NCI-H2107 treated with DMSO at 0.1 percent for 48 hours (cell line): ENCODE results near the gene TMEM91.
"Not testable (repeated sequence)": the region's sequence is repeated elsewhere in the genome, so short reads cannot be mapped to it uniquely, and the experiment has no call there.

Experiments used
- DNase-seq: peaks from one replicate; lab custom pipeline; 2025; ENCODE audit not compliant: unreplicated experiment; lab: John Stamatoyannopoulos, UW

The TMEM91 gene

DNA sequence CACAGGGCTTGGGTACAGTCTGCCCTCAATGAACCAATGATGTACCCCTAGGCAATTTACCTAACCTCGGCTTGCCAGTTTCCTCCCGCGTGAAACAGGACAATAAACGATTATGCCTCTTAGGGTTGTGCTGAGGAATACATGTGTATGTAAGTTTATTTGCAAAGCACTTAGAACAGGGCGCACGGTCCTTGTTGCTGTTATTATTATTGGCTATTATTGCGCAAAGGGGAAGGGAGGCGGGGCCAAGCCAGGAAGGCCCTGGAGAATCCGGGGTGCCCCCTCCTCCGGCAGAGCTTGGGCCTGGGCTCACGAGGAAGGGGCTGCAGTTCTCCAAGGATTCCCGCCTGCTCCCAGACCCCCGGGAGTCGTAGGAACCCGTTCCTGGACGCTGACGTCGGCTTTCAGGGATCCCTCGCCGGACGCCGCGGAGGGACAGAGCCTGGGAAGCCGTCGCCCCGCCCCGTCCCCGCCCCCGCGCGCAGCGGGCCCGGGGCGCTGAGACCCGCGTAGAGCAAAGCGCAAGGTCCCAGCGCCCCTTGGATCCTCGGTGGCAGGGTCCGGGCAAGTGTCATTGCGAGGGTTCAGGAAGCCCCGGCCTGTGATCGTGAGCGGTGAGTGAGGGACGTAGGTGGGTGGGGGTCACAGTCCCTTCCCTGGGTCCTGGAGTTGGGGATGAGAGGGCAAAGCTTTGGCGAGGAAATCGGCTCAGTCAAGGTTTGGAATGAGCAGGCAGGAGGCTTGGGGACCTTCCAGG is at the start of gene TMEM91:
Gene TMEM91 (plus strand): TSS at position 293 of the 757 bp plus-strand sequence. CDS start 1,777 bp downstream, outside the sequence.
- DNase-seq, result no peak

DNA sequence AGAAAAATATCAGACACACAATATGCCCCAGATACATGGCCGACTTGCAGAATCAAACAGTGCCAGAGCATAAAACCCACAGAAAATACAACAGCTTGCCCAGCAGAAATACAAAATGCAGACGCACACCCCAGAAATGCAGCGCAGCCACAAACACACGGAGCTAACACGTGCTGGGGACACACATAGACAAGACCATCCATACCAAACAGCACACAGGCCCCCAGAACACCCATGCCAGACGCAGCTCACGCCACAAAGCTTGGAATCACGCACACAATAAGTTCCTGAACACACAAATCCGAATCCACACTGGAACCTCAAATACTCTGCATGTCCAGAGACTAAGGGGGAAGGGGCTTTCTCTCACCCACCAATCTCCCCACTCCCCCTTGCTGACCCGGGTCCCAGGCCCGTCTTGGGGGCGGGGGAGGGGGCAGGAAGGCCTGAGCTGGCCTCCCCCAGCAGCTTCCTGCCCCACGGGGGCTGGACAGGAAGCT is 49.2 kb upstream of the TMEM91 start:
- no peak for DNase-seq

DNA sequence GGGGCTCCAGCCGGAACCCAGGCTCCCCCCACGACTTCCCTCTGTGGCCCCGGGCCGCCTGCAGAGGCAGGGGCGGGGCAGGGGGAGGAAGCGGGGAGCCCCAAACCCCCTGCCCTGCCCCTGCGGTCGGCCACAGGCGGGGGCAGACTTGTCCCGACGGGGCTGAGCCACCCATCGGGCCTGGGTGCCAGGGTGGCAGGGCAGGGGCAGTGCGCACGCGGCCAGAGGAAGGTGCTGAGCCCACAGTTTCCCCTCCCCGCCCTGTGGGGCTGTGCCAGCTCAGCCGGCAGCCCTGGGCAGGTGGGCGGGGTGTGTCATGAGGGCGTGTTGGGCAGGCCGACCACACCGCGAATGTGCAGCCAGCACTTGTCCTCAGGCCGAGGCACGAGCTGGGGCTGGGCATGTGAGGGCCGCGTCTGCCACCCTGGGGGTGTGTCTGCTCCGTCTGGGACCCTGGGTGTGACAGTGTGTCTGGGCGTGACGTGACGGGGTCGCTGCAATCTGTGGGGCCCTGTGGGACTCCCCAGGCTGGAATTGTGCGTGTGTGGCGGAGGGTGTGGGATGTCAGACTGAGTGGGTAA is 48.7 kb upstream of the TMEM91 start:
- DNase-seq, result no peak

DNA sequence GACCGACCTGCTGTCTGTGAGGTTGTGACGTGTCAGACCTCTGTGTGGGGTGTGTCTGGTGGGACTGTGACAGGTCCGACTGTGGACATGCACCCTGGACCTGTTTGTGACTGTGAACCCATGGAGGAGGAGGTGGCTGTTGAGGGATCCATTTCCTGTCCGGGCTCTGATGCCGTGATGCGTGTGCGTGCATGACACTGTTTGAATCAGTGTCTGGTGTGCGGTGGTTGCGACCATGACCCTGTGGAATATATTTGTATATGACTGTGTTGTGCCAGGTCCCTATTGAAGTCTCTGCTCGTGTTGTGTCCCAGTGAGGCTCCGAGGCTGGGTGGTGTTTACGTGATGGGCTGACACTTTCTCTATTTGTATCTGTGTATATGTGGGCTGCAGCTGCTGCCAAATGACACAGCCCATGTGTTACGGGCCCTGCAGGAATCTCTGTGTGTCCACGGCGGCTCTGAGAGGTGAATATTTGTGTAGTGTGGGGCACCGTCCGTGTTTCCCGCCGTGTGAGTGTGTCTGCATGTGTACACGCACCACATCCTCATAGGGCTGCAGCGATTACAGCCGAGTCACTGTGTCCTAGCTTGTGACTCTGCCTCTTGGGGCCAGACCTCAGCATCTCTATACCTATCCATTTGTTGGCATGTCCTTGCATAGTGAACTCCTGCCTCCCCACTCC is 48.0 kb upstream of the TMEM91 start:
- no peak for DNase-seq

DNA sequence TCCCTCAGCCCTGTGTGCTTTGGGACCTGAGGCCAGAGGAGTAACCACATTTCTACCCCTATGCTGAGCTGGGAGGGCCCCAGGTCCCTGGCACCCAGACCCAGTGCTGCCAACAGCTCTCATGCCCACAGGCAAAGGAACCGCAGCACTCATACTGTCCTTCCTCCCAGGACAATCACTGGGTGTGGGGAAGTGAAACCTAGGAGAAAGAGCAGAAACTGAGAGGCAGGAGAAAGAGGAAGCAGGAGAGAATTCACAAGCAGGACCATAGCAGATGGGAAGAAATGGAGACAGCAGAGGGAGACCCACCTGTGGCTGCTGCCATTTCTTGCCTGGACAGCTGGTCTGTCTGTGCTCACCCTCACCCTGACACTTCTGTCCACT is 47.5 kb upstream of the TMEM91 start:
- no peak for DNase-seq

DNA sequence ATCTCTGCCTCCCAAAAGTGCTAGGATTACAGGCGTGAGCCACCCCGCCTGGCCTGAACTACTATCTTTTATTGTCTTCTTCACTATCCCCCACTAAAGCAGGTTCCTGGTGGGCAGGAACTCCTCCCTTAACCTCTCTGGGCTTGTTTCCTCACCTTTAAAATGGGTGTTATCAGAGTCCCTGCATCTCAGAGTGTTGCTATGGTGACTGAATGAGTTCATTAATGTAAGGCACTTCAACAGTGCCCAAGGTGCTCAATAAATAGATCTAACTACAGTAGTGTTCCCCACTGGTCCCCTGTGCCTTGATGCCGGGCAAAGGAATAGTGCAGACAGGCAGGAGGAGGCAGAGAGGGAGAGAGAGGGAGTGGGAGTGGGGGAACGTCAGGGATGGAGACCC is 45.9 kb upstream of the TMEM91 start:
- no peak for DNase-seq

DNA sequence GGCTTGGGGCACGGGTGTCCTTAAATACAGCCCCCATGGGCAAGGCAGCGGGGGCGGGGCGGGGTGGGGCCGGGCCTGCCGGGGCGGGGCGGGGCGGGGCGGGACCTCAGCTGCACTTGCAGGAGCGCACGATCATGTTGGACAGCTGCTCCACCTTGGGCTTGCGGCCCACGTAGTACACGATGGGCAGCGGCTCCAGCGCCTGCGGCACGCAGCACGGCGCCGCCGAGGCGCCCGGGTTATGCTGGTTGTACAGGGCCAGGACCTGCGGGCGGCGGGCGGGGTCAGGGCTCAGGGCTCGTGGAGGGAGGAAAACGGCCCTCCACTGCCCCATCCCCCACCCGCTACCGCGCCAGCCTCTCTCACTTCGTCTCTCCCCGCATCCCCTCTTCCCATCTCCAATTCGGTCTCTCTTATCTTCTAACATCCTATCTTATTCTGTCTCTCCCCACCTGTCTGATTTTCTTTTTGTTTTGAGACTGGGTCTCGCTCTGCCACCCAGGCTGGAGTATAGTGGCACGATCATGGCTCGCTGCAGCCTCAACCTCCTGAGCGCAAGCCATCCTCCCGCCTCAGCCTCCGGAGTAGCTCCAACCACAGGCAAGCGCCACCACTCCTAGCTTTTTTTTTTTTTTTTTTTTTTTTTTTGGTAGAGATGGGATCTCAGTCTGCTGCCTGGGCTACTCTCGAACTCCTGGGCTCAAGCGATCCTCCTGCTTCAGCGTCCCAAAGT is 45.2 kb upstream of the TMEM91 start:
- DNase-seq, result no peak

DNA sequence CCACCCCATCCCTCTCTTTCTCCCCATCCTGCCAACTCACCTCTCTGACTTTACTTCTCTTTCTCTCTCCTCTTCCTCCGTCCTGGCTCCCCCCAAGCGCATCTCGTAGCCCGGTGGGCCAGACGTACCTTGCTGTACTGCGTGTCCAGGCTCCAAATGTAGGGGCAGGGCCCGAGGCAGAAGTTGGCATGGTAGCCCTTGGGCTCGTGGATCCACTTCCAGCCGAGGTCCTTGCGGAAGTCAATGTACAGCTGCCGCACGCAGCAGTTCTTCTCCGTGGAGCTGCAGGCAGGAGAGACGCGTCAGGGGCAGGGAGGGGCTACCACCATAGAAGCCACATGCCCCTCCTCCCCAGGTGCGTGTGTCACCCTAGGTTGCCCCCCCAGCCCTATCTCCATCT is 44.3 kb upstream of the TMEM91 start:
- no peak for DNase-seq

DNA sequence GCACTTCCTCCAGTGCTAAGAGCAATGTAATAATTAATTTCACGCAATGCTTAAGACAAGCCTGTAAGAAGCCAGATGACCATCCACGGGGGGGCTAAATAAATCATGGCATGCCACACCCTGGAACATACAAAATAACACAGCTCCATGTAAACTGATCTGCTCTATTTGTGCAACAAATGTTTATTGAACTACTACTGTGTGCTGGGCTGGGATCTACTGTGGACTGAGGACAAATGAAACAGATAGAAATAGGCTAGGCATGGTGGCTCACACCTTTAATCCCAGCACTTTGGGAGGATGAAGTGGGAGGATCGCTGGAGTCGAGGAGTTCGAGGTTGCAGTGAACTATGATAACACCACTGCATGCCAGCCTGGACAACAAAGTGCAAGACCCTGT is 43.9 kb upstream of the TMEM91 start:
- DNase-seq, result no peak

DNA sequence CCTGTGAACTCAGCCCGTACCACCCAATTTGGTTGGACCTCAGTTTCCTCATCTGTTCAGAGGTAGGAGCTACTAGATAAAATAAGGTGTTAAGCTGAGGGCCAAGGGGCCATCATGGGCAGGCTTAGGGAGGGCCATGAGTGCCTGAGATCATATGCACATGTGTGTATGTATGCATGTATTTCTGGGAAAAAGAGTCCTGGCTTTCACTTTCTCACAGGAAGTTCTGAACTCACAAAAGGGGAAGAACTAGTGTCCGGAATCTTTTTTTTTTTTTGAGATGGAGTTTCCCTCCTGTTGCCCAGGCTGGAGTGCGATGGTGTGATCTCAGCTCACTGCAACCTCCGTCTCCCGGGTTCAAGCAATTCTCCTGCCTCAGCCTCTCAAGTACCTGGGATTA is 41.5 kb upstream of the TMEM91 start:
- no peak for DNase-seq

DNA sequence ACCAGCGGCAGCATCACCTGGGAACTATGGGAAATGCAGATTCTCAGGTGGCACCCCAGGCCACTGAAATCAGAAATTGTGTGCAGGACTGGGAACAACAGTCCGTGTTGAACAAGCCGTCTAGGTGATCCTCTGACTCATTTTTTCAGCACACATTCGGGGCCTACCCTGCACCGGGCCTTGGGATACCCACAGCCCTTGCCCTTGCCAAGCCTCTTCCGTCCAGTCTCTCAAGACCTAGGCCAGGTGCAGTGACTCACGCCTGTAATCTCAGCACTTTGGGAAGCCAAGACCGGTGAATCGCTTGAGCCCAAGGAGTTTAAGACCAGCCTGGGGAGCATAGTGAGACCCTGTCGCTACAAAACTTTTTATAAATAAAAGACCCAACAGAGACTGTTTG is 40.9 kb upstream of the TMEM91 start:
- no peak for DNase-seq

DNA sequence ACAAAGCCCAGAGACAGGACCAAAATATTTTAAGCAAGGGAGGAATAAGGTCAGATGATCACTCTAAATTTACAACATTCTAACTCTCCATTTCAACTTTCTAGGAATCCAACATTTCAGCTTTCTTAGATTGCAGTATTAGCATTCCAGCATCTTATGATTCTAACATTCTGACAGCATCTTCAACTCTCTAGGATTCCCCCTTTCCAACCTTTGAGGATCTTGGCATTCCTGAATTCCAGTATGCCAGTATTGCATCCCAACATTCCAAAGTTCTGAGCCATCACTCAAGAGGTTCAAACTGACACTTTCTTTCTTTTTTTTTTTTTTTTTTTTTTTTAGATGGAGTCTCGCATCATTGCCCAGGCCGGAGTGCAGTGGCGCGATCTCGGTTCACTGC is 36.4 kb upstream of the TMEM91 start:
- no peak for DNase-seq

DNA sequence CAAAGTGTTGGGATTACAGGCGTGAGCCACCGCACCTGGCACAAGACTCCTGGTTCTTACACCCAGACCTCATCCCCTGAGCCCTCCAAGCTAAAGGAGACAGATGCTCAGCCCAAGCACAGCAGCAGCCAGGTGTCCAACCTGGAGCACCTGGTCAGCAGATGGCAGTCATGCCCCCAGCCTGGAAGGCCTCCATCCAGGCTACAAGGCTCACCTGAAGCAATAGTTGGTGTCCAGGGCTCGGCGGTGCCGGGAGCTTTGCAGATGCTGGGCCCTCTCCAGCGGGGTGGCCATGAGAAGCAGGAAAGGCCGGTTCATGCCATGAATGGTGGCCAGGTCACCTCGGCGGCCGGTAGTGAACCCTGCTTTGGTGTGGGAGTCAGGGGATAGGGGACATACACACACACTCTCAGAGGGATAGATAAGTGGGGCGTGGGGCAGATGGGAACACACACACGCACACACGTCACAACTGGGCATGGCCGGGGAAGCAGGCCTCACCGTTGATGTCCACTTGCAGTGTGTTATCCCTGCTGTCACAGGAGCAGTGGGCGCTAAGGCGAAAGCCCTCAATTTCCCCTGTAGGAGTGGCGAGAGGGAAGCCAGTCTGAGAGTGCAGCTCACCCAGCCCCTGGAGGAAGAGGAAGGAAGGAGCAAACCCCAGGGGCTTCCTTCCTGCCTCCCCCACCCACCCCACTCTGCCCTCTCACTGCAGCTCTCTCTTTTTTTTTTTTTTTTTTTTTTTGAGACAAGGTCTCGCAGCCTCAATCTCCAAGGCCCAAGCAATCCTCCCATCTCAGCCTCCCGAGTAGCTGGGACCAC is 34.5 kb upstream of the TMEM91 start:
- DNase-seq, result no peak

DNA sequence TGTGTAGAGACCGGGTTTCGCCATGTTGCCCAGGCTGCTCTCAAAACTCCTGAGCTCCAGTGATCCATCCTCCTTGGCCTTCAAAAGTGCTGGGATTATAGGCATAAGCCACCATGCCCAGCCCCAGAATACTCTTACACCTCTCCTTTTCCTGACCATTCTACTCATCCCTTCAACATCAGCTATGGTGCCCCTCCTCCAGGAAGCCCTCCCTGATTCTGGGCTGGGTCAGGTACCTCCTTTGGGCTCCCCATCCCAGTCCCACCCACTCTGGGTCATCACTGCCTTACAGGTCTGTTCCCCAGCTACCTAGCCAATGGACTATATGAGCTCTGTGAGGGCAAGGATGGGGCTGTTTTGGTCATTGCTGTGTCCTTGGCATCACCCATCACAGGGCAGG is 32.2 kb upstream of the TMEM91 start:
- DNase-seq, result no peak

DNA sequence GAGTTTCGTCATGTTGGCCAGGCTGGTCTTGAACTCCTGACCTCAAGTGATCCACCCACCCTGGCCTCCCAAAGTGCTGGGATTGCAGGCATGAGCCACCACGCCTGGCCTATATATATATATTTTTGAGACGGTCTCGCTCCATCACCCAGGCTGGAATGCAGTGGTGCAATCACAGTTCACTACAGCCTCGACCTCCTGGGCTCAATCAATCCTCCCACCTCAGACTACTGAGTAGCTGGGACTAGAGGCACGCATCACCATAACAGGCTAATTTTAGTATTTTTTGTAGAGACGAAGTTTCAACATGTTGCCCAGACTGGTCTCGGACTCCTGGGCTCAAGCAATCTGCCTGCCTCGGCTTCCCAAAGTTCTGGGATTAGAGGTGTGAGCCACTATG is 29.4 kb upstream of the TMEM91 start:
- not testable (repeated sequence) for DNase-seq

DNA sequence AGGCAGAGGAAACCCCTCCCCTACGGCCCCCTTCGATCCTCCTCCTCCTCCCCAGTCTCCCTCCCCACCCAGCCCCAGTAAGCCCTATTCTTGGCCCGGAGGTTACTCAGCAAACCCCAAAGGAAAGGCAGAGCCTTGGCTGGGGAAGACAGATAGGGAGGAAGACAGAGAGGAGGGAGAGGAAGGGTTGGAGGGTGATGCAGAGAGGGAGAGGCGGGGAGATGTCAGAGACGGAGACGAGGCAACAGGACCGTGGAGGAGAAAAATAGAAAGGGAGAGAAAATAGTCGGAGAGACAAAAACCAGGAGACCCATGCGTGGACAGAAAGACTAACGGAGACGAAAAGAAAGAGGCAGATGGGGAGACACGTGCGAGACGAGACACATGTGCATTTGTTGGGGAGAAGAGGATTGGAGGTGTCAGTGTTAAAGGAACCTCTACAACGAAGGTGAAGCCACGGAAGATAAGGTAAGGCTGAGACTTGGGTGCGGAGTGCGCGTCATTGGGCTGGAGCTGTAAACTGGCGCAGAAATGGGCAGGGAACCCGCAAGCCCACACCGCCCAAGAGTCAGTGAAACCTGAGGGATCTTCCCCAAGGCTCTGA is 25.5 kb upstream of the TMEM91 start:
- DNase-seq, result no peak

DNA sequence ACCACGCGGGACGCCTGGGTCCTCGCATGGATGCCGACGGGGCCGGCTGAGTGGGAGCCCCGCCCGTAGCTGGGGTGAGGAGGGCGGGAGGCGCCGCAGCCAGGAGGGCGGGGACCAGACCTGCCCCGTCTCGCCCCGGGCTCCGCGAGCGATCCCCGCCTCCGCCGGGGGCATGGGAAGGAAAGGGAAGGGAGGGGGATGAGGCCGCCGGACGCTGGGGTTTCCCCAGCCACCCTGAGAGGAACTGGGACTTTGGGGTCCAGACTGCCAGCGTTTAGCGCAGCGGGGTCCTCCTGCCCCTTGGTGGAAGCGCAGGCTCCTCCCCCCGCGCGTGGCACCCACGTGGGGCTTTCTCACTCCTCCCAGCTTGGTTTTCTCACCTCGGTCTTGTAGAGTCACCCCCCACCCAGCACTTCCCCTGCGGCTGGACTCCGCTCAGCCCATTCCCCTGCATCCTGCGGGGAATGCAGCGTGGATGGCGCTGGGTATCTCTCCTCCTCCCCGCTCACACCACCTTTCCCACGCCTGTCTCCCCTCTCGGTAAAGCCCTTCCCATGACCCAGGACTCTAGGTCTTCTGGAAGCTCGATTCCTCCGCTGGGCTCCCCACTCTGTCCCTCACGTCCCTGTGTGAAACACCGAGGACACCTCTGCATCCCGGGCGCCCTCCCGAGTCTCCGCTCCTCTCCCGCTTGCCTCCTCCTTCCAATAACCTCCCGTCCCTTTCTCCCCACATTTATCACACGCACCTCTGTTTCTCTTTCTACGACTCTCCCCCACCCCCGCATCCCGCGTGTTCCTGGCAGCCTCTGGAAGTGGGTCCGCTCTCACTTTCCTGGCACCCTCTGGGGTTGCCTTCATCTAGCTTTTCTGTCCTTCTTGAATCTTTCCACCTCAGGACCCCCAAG is 24.7 kb upstream of the TMEM91 start:
- no peak for DNase-seq

DNA sequence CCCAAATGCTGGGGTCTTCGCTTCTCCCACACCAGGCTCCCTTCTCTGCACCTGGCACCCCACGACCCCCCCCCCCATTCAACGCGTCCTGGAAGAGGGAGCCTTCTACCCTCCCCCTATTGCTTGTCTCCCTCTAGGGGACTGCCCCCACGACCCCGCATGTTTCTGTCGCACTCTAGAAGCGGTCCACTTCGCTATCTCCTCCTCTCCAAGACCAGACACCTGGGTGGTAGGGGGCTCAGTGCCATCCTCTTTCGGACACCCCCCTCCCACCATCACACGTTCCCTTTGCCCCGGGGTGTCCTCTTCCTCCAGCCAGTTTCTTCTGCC is 24.1 kb upstream of the TMEM91 start:
- no peak for DNase-seq
